ENCODE results near the gene PRC1. TPM values are rescaled to one million over a fixed set of nuclear protein-coding genes. Genes with fewer than 3 reads are reported as not detected.

Gene PRC1
- total and polyA plus RNA-seq, 4 donors = 46.0 to 66.5 (median 57.8) TPM

GRCh38 chr15:90938261-90938660, 56.1 kb downstream of the PRC1 start:
- Histone ChIP-seq H3K36me3 (ENCODE audit: control insufficient read depth, insufficient read depth, low read length) (peaks cover 64% of the 10 kb centered on the region), H3K27me3 (ENCODE audit: control insufficient read depth, insufficient read depth, low read length) (no peaks in the 10 kb centered on the region), H3K4me1 (ENCODE audit: control insufficient read depth, insufficient read depth, low read length) (peaks cover 31% of the 10 kb centered on the region), H3K9me3 (ENCODE audit: control insufficient read depth, insufficient read depth, low read length) (no peaks in the 10 kb centered on the region), H3K4me3 (ENCODE audit: low read depth, low read length) (no peak overlapping the region), H3K27ac (ENCODE audit: low read depth, low read length) (no peak overlapping the region)
- WGBS (ENCODE audit: insufficient coverage) = 100% methylated on average over 1 of the region's 5 CpGs
- DNase-seq (ENCODE audit: low read depth in 4 of 6, low spot score in 6 of 6) = peak in 2 of 6 donors; percentile 13 to 51

- no peak overlapping the region for H3K27ac ChIP-seq (ENCODE audit: low read depth, low read length)
- DNase-seq (ENCODE audit: low read depth in 4 of 6, low spot score in 6 of 6) = no peak
- H3K4me3 ChIP-seq (ENCODE audit: low read depth, low read length) = no peak overlapping the region
- WGBS (ENCODE audit: insufficient coverage) = no CpG with 5 or more reads among the region's 1 CpG
- peaks cover 50% of the 10 kb centered on the region for H3K36me3 ChIP-seq (ENCODE audit: control insufficient read depth, insufficient read depth, low read length)
- no peaks in the 10 kb centered on the region for H3K9me3 ChIP-seq (ENCODE audit: control insufficient read depth, insufficient read depth, low read length)
- no peaks in the 10 kb centered on the region for H3K27me3 ChIP-seq (ENCODE audit: control insufficient read depth, insufficient read depth, low read length)
- peaks cover 40% of the 10 kb centered on the region for H3K4me1 ChIP-seq (ENCODE audit: control insufficient read depth, insufficient read depth, low read length)
Observed at GRCh38 chr15:90936823-90937222, 57.5 kb downstream of the PRC1 start.

- Histone ChIP-seq H3K27ac (ENCODE audit: low read depth, low read length) (peak within 1 kb of the TSS; percentile 72), H3K4me1 (ENCODE audit: control insufficient read depth, insufficient read depth, low read length) (peaks cover 57% of the 10 kb centered on the region)
Observed at GRCh38 chr15:90934949-90935751, 59.2 kb downstream of the PRC1 start, which contains the start of gene UNC45A. TSS of gene UNC45A (plus strand) at chr15:90935285. CDS start at chr15:90935325, 40 bp downstream.

GRCh38 chr15:90934256-90934948, 59.9 kb downstream of the PRC1 start:
- Histone ChIP-seq H3K4me1 (ENCODE audit: control insufficient read depth, insufficient read depth, low read length) (peaks cover 63% of the 10 kb centered on the region), H3K36me3 (ENCODE audit: control insufficient read depth, insufficient read depth, low read length) (peaks cover 26% of the 10 kb centered on the region), H3K4me3 (ENCODE audit: low read depth, low read length) (peak overlapping the region; percentile 76), H3K27me3 (ENCODE audit: control insufficient read depth, insufficient read depth, low read length) (no peaks in the 10 kb centered on the region), H3K9me3 (ENCODE audit: control insufficient read depth, insufficient read depth, low read length) (no peaks in the 10 kb centered on the region), H3K27ac (ENCODE audit: low read depth, low read length) (peak overlapping the region; percentile 72)
- 0% methylated on average over 18 of the region's 19 CpGs for WGBS (ENCODE audit: insufficient coverage)
- DNase-seq (ENCODE audit: low read depth in 4 of 6, low spot score in 6 of 6) = peak in 3 of 6 donors; percentile 53 to 94 (median 93)

More at GRCh38 chr15:90934949-90935751, 59.2 kb downstream of the PRC1 start, which contains the start of gene UNC45A:
- Histone ChIP-seq H3K27me3 (ENCODE audit: control insufficient read depth, insufficient read depth, low read length) (no peaks in the 10 kb centered on the region), H3K9me3 (ENCODE audit: control insufficient read depth, insufficient read depth, low read length) (no peaks in the 10 kb centered on the region), H3K4me3 (ENCODE audit: low read depth, low read length) (peak within 1 kb of the TSS; percentile 76), H3K36me3 (ENCODE audit: control insufficient read depth, insufficient read depth, low read length) (peaks cover 33% of the 10 kb centered on the region)
- DNase-seq (ENCODE audit: low read depth in 4 of 6, low spot score in 6 of 6) = peak in 5 of 6 donors; percentile 66 to 97 (median 85)
- under 1% methylated on average over 65 of the region's 65 CpGs for WGBS (ENCODE audit: insufficient coverage)

GRCh38 chr15:90933301-90933700, 61.0 kb downstream of the PRC1 start:
- DNase-seq (ENCODE audit: low read depth in 4 of 6, low spot score in 6 of 6) = no peak
- H3K36me3 ChIP-seq (ENCODE audit: control insufficient read depth, insufficient read depth, low read length) = peaks cover 16% of the 10 kb centered on the region
- 91% methylated on average over 1 of the region's 1 CpG for WGBS (ENCODE audit: insufficient coverage)
- no peak overlapping the region for H3K4me3 ChIP-seq (ENCODE audit: low read depth, low read length)
- no peak overlapping the region for H3K27ac ChIP-seq (ENCODE audit: low read depth, low read length)
- H3K9me3 ChIP-seq (ENCODE audit: control insufficient read depth, insufficient read depth, low read length) = no peaks in the 10 kb centered on the region
- peaks cover 66% of the 10 kb centered on the region for H3K4me1 ChIP-seq (ENCODE audit: control insufficient read depth, insufficient read depth, low read length)
- no peaks in the 10 kb centered on the region for H3K27me3 ChIP-seq (ENCODE audit: control insufficient read depth, insufficient read depth, low read length)

GRCh38 chr15:90932660-90932991, 61.7 kb downstream of the PRC1 start:
- H3K4me1 ChIP-seq (ENCODE audit: control insufficient read depth, insufficient read depth, low read length) = peaks cover 66% of the 10 kb centered on the region
- no peaks in the 10 kb centered on the region for H3K9me3 ChIP-seq (ENCODE audit: control insufficient read depth, insufficient read depth, low read length)
- DNase-seq (ENCODE audit: low read depth in 4 of 6, low spot score in 6 of 6) = no peak
- H3K27ac ChIP-seq (ENCODE audit: low read depth, low read length) = peak overlapping the region; percentile 38
- peak overlapping the region; percentile 74 for H3K4me3 ChIP-seq (ENCODE audit: low read depth, low read length)
- 0% methylated on average over 4 of the region's 5 CpGs for WGBS (ENCODE audit: insufficient coverage)
- peaks cover 12% of the 10 kb centered on the region for H3K36me3 ChIP-seq (ENCODE audit: control insufficient read depth, insufficient read depth, low read length)
- no peaks in the 10 kb centered on the region for H3K27me3 ChIP-seq (ENCODE audit: control insufficient read depth, insufficient read depth, low read length)

GRCh38 chr15:90931828-90932659, 62.3 kb downstream of the PRC1 start, which contains the start of gene HDDC3:
TSS of gene HDDC3 (minus strand) at chr15:90932549. CDS start at chr15:90932540, 9 bp downstream.
- 1% methylated on average over 52 of the region's 52 CpGs for WGBS (ENCODE audit: insufficient coverage)
- peak within 1 kb of the TSS; percentile 38 for H3K27ac ChIP-seq (ENCODE audit: low read depth, low read length)
- DNase-seq (ENCODE audit: low read depth in 4 of 6, low spot score in 6 of 6) = peak in 4 of 6 donors; percentile 41 to 94 (median 84)

GRCh38 chr15:90931575-90931827, 62.8 kb downstream of the PRC1 start:
- peaks cover 57% of the 10 kb centered on the region for H3K4me1 ChIP-seq (ENCODE audit: control insufficient read depth, insufficient read depth, low read length)

More at GRCh38 chr15:90931828-90932659, 62.3 kb downstream of the PRC1 start, which contains the start of gene HDDC3:
- H3K36me3 ChIP-seq (ENCODE audit: control insufficient read depth, insufficient read depth, low read length) = peaks cover 9% of the 10 kb centered on the region
- peaks cover 61% of the 10 kb centered on the region for H3K4me1 ChIP-seq (ENCODE audit: control insufficient read depth, insufficient read depth, low read length)
- H3K4me3 ChIP-seq (ENCODE audit: low read depth, low read length) = peak within 1 kb of the TSS; percentile 74
- H3K27me3 ChIP-seq (ENCODE audit: control insufficient read depth, insufficient read depth, low read length) = no peaks in the 10 kb centered on the region
- no peaks in the 10 kb centered on the region for H3K9me3 ChIP-seq (ENCODE audit: control insufficient read depth, insufficient read depth, low read length)

GRCh38 chr15:90930861-90931574, 63.3 kb downstream of the PRC1 start:
- H3K27ac ChIP-seq (ENCODE audit: low read depth, low read length) = peak overlapping the region; percentile 76
- H3K27me3 ChIP-seq (ENCODE audit: control insufficient read depth, insufficient read depth, low read length) = no peaks in the 10 kb centered on the region
- DNase-seq (ENCODE audit: low read depth in 4 of 6, low spot score in 6 of 6) = no peak
- no peaks in the 10 kb centered on the region for H3K9me3 ChIP-seq (ENCODE audit: control insufficient read depth, insufficient read depth, low read length)
- no peak overlapping the region for H3K4me3 ChIP-seq (ENCODE audit: low read depth, low read length)
- peaks cover 2% of the 10 kb centered on the region for H3K36me3 ChIP-seq (ENCODE audit: control insufficient read depth, insufficient read depth, low read length)
- peaks cover 53% of the 10 kb centered on the region for H3K4me1 ChIP-seq (ENCODE audit: control insufficient read depth, insufficient read depth, low read length)
- WGBS (ENCODE audit: insufficient coverage) = 88% methylated on average over 13 of the region's 15 CpGs

More at GRCh38 chr15:90931575-90931827, 62.8 kb downstream of the PRC1 start:
- Histone ChIP-seq H3K27me3 (ENCODE audit: control insufficient read depth, insufficient read depth, low read length) (no peaks in the 10 kb centered on the region), H3K4me3 (ENCODE audit: low read depth, low read length) (no peak overlapping the region), H3K9me3 (ENCODE audit: control insufficient read depth, insufficient read depth, low read length) (no peaks in the 10 kb centered on the region), H3K27ac (ENCODE audit: low read depth, low read length) (peak overlapping the region; percentile 38), H3K36me3 (ENCODE audit: control insufficient read depth, insufficient read depth, low read length) (peaks cover 7% of the 10 kb centered on the region)
- DNase-seq (ENCODE audit: low read depth in 4 of 6, low spot score in 6 of 6) = no peak
- WGBS (ENCODE audit: insufficient coverage) = 39% methylated on average over 6 of the region's 6 CpGs
